ENCODE measurements around the gene TBX3.

TBX3 gene

GRCh38 chr12:114638790-114639435 is 45.1 kb downstream of the TBX3 start:
- H4K20me1 ChIP-seq (ENCODE audit: insufficient read depth): no peaks in the 10 kb centered on the region
- H3K27ac ChIP-seq: no peak overlapping the region
- H3K4me2 ChIP-seq: no peak overlapping the region
- H3K27me3 ChIP-seq (ENCODE audit: insufficient read depth, low read depth): no peaks in the 10 kb centered on the region
- H3K4me1 ChIP-seq (ENCODE audit: low read depth, poor library complexity, severe bottlenecking): no peaks in the 10 kb centered on the region
- no peak overlapping the region for H2AFZ ChIP-seq (ENCODE audit: low read depth)
- H3K36me3 ChIP-seq (ENCODE audit: insufficient read depth): no peaks in the 10 kb centered on the region
- H3K79me2 ChIP-seq (ENCODE audit: insufficient read depth, low read depth): no peaks in the 10 kb centered on the region
- no peak overlapping the region for H3K4me3 ChIP-seq (IDR thresholded peaks at IDR 0.05; ENCODE audit: insufficient read depth, low read depth, low read length)
- no peak for TF ChIP-seq CTCF (conservative IDR thresholded peaks at IDR 0.05; ENCODE audit: low read depth, low read length)
- no peak overlapping the region for H3K9ac ChIP-seq

GRCh38 chr12:114636723-114637480 is 47.1 kb downstream of the TBX3 start:
- no peak overlapping the region for H2AFZ ChIP-seq (ENCODE audit: low read depth)
- no peaks in the 10 kb centered on the region for H3K36me3 ChIP-seq (ENCODE audit: insufficient read depth)
- H3K79me2 ChIP-seq (ENCODE audit: insufficient read depth, low read depth): no peaks in the 10 kb centered on the region
- H3K9ac ChIP-seq: no peak overlapping the region
- no peaks in the 10 kb centered on the region for H3K27me3 ChIP-seq (ENCODE audit: insufficient read depth, low read depth)
- no peak overlapping the region for H3K27ac ChIP-seq
- no peak overlapping the region for H3K4me2 ChIP-seq
- no peaks in the 10 kb centered on the region for H4K20me1 ChIP-seq (ENCODE audit: insufficient read depth)
- H3K4me3 ChIP-seq (IDR thresholded peaks at IDR 0.05; ENCODE audit: insufficient read depth, low read depth, low read length): no peak overlapping the region
- TF ChIP-seq CTCF (conservative IDR thresholded peaks at IDR 0.05; ENCODE audit: low read depth, low read length): no peak
- H3K4me1 ChIP-seq (ENCODE audit: low read depth, poor library complexity, severe bottlenecking): no peaks in the 10 kb centered on the region

GRCh38 chr12:114631242-114631641 is 52.7 kb downstream of the TBX3 start:
- no peaks in the 10 kb centered on the region for H3K36me3 ChIP-seq (ENCODE audit: insufficient read depth)
- no peaks in the 10 kb centered on the region for H3K79me2 ChIP-seq (ENCODE audit: insufficient read depth, low read depth)
- no peaks in the 10 kb centered on the region for H4K20me1 ChIP-seq (ENCODE audit: insufficient read depth)
- no peaks in the 10 kb centered on the region for H3K4me1 ChIP-seq (ENCODE audit: low read depth, poor library complexity, severe bottlenecking)
- H3K9ac ChIP-seq: no peak overlapping the region
- TF ChIP-seq CTCF (conservative IDR thresholded peaks at IDR 0.05; ENCODE audit: low read depth, low read length): no peak
- no peak overlapping the region for H2AFZ ChIP-seq (ENCODE audit: low read depth)
- no peak overlapping the region for H3K4me2 ChIP-seq
- H3K27me3 ChIP-seq (ENCODE audit: insufficient read depth, low read depth): no peaks in the 10 kb centered on the region
- H3K27ac ChIP-seq: no peak overlapping the region
- H3K4me3 ChIP-seq (IDR thresholded peaks at IDR 0.05; ENCODE audit: insufficient read depth, low read depth, low read length): no peak overlapping the region

GRCh38 chr12:114628199-114628598 is 55.8 kb downstream of the TBX3 start:
- Histone ChIP-seq H3K79me2 (ENCODE audit: insufficient read depth, low read depth) (no peaks in the 10 kb centered on the region), H3K4me1 (ENCODE audit: low read depth, poor library complexity, severe bottlenecking) (no peaks in the 10 kb centered on the region), H3K9ac (no peak overlapping the region), H4K20me1 (ENCODE audit: insufficient read depth) (no peaks in the 10 kb centered on the region), H2AFZ (ENCODE audit: low read depth) (no peak overlapping the region), H3K27ac (no peak overlapping the region), H3K27me3 (ENCODE audit: insufficient read depth, low read depth) (no peaks in the 10 kb centered on the region), H3K4me3 (IDR thresholded peaks at IDR 0.05; ENCODE audit: insufficient read depth, low read depth, low read length) (no peak overlapping the region), H3K4me2 (no peak overlapping the region), H3K36me3 (ENCODE audit: insufficient read depth) (no peaks in the 10 kb centered on the region)
- TF ChIP-seq CTCF (conservative IDR thresholded peaks at IDR 0.05; ENCODE audit: low read depth, low read length): no peak

All from KMS-11 (cell line).